ENCODE measurements around the gene MOB4. TPM values are rescaled to one million over a fixed set of nuclear protein-coding genes. Genes with fewer than 3 reads are reported as not detected.
"Not testable (repeated sequence)": the region's sequence is repeated elsewhere in the genome, so short reads cannot be mapped to it uniquely, and the experiment has no call there.

The MOB4 gene
- total RNA-seq, 1 experiment from 2014 or later = 26.2 TPM

DNA sequence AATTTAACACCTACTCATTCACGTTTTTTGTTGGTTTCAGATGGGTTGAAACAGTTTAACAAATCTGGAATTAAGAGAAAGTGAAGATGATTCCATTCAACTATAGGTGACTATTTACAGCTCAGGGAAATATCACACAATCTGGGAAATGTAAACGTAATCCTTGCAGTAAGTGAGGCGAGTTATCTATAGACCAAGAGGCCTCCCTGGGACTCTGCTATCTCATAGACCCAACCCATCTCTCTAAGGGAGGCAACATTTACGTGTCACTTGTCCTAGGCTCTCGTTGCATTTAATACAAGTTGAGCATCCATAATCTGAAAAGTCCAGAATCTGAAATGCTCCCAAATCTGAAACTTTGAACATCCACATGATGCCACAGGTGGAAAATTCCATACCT lies 2.0 kb upstream of the MOB4 start:
- DNase-seq (ENCODE audit: low read depth) = no peak

DNA sequence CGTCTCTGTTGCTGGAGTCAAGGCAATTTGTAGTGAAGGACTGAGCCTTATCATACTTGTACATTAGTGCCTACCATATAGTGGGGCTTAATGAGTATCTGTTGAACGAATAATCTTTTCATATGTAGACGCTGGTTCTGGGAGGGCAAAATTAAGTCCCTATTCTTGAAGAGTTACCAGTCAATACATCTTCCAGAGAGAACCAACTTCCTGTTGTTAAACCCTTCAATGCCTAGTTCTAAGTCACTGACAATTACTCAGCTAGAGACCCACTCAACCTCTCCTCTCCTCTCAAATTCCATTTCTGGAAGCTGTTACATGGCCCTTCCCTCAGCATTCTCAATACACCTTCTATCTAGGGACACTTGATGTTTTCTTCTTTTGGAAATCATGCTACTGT lies 1.1 kb upstream of the MOB4 start:
- peak; percentile 26 for DNase-seq (ENCODE audit: low read depth)

DNA sequence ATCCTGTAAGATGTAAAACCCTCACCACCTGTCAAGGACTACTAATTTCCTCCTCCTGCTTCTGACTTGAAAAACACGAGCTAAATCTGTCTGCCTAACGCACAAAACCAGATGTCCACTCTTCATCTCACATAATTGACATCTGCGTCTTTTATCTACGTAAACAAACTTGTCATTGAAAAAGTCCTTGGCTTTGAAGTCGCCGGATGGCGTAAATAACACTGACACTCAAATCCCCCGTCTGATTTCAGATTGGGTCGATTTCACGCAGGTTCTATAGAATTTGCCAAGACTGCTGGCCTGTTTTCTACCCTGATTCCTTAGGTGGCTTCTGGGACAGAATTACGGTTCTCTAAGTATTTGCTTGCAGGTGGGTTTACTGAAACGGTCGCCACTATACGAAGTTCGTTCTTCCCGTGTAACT lies 539 bp upstream of the MOB4 start:
- no peak for DNase-seq (ENCODE audit: low read depth)

DNA sequence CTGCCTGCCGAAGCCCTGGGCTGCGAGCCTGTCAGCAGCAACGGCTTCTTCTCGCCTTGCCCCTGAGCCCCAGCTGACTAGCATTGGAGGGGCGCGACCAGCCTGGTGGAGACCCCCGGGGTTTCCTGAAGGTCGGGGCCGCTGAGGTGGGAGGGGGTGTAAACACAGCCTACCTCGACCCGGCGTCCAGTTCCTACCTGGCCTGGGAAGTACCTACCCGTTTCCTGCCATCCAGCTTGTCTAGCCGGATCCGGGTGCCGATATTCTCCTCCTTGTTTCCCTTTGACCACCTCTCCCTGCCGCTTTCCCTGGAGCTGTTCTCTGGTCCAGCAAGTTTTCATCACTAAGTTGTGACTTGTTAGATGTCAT lies 511 bp downstream of the MOB4 start:
- DNase-seq (ENCODE audit: low read depth) = peak; percentile 21

DNA sequence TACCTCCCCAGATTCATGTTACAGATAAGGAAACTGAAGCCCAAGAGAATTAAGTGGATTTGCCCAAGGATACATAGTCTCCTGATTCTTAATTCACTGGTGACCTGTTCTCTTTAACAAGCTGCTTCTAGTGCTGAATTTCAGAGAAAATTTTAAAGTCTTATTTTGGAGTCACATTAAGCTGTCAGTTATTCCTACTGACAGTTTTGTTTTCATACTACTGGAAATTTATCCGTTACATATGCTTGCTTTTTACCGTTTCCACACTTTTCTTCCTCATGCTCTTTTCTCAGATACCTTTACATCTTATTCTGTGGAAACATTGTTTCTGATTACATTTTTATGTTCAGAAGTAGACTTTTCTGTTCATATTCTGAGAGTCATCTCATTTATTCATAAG lies 1.3 kb downstream of the MOB4 start:
- DNase-seq (ENCODE audit: low read depth) = no peak

DNA sequence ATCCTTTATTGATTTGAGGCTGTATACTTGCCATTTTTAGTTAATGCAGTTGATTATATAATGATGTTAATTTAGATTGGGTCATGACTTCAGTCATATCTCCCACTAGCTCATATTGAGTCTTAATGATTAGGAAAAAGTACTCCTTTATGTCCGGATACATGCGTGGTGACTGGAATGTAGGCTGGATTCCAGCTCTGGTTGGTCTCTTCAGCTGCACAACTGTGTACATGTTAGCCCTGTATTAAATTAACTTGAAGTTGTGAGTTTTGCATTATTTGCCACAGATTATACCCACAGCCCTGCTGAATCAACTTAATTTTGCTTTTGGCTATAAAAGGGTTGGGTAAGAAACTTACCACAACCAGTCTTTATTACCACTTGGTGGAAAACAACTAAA lies 22.5 kb downstream of the MOB4 start:
- no peak for DNase-seq (ENCODE audit: low read depth)

DNA sequence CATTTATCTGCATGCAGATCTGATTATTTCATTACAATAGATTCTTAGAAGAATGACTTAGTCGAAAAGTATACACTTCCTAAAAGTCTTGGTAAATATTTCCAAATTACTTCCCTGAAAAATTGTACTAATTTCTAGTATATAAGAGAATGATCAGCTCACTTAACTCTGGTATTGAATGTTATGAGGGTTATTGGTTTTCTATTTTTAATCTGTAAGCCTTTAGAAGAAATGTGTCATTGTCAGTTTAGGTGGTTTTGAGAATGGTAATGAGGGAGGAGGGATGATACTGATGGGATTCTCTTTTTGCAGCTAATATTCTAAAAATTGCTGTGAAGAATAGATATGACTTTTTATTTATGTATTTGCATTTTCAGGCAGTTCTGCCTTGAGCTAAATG lies 23.9 kb downstream of the MOB4 start:
- no peak for DNase-seq (ENCODE audit: low read depth)

DNA sequence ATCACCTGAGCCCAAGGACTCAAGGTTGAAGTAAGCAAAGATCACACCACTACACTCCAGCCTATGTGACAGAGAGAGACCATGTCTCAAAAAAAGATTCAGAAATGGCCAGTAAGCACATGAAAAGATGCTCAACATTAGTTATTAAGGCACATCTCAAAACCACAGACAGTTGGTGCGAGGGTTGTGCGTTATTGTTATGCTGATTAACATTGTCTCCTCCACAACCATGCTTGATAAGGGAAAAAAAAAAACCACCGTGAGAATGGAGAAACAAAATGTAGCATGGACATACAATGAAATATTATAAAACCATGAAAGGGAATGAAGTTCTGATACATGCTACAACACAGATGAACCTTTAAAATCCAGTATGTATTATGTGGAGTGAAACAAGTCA lies 27.3 kb downstream of the MOB4 start:
- no peak for DNase-seq (ENCODE audit: low read depth)

DNA sequence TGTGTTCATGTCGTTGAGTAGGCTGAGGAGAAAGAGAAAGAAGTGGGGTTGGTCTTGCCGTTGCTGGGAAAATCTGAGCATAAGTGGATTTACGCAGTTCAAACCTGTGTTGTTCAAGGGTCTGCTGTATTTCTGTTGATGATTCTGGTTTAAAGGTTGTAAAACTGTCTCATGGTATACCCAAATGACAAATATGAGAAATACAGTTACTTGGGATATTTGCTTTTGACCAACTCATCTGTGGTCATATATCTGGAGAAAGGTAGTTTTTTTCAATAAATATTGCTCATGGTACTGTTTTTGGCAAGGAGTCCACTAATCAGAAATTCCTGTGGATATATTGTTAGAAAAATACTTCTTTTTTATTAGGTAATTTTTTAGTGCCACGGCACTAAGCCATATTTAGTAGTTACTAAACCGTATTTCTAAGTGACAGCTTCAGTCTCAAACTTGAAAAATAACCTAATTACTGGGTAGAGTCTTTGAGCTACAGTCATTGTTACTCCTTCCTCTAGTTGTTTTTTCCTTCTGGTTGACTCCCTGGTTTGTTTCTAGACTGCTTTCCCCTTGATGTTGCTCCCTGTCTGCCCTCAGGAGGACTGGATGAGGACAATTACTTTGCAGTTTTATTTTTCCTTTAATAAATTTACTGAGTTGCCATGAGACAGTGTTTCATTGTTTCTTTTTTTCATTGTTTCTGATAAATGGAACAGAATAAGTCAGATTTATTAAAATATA lies 31.5 kb downstream of the MOB4 start:
- DNase-seq (ENCODE audit: low read depth) = no peak

DNA sequence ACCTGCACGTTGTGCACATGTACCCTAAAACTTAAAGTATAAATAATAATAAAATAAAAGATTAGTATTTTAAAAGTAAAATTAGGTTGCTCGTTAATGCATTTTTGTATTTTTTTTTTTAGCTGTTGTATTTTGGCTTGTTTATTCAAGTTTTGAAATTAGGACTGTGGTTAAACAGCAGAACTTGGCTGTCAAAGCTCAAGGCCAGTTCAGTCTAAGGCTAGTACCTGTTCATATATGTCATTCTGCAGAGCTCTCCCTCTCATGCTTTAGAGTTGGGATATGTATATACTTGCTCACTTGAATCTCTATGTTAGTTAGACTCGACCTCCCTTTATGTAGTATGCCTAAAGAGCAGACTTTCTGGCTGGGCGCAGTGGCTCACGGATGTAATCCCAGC lies 32.7 kb downstream of the MOB4 start:
- DNase-seq (ENCODE audit: low read depth) = no peak

DNA sequence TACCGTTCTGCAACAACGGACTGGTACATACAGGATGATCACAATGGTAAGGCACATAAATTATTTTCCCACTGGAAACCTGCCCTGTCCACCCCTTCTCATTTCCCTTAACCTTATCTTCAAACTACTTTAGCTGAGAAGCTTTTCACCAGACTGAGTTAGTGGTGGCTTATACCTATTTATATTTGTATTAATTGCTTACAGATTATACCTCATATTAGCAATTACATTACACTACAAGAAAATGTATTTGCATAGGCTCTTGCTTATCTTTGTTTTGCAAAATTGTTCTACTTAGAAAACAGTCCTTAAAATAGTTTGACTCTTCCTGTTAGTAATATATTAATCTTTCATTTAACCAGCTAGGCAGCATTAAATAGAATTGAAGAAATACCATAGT lies 35.4 kb downstream of the MOB4 start:
- DNase-seq (ENCODE audit: low read depth) = not testable (repeated sequence)

DNA sequence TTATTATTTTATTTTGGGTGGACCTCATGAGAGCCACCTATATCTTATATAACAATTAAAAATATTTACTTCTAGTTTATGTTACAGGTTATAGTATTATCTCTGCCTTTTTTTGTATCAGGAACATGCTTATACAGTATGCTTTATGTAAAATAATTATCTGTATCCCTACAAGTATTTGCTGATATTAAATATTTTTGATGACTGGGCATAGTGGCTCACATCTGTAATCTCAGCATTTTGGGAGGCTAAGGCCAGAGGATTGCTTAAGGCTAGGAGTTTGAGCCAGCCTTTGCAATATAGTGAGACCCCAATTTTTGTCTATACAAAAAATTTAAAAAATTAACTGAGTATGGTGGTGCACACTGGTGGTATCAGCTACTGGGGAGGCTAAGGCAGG lies 39.6 kb downstream of the MOB4 start:
- no peak for DNase-seq (ENCODE audit: low read depth)

DNA sequence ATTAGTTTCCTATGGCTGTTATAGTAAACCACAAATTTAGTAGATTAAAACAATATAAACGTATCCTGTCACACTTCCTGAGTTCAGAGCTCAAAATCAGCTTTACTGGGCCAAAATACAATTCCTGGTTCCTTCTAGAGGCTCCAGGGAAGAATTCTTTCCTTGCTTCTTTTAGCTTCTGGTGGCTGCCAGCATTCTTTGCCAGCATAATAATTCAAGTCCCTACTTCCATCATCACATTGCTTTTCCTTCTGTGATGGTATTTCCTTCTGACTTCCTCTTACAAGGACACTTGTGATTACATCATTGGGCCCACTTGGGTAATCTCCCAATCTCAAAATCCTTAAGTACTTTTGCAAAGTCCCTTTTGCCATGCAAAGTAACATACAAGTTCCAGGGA lies 40.6 kb downstream of the MOB4 start:
- no peak for DNase-seq (ENCODE audit: low read depth)

DNA sequence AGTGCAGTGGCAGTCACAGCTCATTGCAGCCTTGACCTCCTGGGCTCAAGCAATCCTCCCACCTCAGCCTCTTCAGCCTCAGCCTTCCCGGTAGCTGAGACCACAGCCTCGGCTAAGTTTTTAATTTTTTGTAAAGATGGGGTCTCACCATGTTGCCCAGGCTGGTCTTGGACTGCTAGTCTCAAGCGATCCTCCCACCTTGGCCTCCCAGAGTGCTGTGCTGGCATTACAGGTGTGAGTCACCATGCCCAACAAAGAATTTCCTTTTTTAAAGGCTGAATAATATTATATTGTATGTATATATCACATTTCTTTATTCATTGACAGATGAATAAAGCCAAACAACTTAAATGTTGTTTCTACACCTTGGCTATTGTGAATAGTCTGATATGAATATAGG lies 42.5 kb downstream of the MOB4 start:
- no peak for DNase-seq (ENCODE audit: low read depth)

DNA sequence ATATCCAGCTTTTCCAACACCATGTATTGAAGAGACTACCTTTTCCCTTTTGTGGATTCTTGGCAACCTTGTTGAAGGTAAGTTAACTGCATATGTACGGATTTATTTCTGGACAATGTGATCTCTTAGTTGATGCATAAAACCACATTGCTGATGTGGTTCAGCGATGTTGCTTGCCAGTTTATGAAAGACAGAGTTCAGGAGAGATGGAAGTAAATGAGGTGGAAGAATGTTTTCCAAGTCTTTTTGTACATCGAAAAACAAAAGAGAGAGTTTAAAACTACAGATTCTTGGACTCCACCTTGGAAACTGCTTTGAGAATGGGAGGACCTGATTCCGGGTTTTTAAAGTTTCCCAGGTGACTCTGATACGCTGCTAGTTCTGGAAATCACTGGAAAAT lies 43.8 kb downstream of the MOB4 start:
- DNase-seq (ENCODE audit: low read depth) = no peak

DNA sequence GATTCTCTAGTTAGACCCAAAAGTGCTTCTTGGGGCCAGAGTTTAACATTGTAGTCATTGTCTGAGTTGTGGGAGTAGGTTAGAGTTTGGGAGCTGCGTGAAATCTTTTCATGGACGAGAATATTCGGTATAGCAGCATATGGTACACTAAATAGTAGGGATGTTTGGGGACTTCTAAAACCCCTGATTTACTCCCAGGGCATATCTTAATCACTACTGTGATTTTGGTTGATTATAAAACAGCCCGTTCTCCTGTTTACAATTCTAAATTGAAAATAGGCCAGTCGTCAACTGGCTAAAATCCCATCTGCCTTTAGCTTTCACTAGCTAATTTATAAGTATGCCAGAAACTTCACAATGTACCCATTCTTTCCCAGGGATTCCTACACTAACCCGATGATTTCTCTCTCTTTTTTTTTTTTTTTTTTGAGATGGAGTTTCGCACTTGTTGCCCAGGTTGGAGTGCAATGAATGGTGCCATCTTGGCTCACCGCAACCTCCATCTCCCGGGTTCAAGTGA lies 44.3 kb downstream of the MOB4 start:
- DNase-seq (ENCODE audit: low read depth) = no peak

DNA sequence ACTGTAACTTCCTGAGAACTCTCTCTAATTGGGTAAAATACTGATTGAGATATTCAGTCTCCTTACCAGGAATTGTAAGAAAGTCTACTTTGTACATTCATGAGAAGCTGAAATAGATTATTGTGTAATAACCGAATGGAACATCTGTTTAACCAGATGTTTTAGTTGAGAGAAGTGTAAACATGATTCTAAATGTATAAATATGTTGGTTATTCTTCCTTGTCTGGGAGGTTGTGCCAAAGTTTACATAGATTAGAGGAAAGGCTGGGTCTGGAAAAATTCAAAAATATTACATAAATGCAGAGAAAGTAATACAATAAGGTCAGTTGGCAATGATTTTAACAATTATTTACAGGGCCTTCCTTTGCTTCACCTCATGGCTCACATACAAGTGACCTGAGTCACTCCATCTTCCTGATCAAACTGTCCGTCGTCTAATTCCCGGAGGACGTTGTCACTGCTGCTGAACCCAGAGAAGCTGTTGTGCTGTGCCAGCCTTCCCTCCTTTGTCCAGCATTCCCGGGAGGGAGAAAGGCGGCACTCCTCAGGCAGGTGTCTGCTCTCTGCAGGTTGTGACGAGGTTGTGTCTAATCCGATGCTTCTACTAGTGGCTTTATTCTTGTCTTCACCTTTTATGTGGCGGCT lies 55.9 kb downstream of the MOB4 start:
- DNase-seq (ENCODE audit: low read depth) = peak; percentile 27

DNA sequence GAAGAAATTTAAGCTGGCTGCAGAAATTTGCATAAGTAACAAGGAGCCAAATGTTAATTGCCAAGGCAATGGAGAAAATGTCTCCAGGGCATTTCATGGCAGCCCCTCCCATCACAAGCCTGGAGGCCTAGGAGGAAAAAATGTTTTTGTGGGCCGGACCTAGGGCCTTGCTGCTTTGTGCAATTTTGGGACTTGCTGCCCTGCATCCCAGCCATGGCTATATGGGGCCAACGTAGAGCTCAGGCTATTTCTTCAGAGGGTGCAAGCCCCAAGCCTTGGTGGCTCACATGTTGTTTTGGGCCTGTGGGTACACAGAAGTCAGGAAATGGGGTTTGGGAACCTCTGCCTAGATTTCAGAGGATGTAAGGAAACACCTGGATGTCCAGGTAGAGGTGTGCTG lies 57.7 kb downstream of the MOB4 start:
- no peak for DNase-seq (ENCODE audit: low read depth)

DNA sequence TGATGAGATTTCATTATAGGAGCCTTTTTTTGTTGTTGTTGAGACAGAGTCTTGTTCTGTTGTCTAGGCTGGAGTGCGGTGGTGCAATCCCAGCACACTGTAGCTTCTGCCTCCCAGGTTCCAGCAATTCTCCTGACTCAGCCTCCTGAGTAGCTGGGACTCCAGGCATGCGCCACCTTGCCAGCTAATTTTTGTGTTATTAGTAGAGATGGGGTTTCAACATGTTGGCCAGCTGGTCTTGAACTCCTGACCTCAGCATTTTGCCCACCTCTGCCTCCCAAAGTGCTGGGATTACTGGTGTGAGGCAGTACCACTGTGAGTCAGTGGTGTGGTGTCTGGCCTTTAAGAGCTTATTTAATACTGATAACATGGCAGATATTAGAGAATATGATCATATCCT lies 60.1 kb downstream of the MOB4 start:
- no peak for DNase-seq (ENCODE audit: low read depth)

DNA sequence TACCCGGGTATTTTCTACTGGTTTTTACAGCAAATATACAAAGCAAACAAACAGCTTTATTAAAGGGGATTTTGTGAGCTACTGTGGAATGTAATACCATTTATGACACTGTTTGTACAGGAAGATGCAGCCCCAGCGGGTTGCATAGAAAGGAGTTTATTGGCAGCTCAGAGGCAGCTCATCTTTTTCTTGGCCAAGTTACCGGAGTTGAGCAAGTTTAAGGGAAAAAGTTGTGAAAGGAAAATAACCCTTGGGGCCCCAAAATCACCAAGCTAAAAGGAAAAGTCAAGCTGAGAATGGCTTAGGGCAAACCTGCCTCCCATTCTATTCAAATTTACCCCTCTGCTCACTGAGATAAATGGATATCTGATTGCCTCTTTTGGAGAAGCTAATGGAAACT lies 60.8 kb downstream of the MOB4 start:
- DNase-seq (ENCODE audit: low read depth) = no peak

DNA sequence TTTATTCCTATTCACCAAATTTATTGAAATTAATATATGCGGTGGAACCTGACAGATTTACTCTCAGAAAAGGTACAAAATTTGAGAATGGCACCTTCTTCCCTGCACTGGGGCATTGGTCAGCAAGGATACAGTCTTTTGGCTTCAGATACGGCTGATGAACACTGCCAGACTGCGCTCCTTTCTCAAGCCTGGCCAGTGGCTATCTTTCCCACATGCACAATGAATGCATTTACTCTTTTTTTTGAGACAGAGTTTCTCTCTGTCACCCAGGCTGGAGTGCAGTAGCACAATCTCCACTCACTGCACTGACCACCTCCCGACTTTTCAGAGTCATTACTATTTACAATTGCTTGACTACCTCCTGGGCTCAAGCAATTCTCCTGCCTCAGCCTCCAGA lies 61.6 kb downstream of the MOB4 start:
- DNase-seq (ENCODE audit: low read depth) = no peak

DNA sequence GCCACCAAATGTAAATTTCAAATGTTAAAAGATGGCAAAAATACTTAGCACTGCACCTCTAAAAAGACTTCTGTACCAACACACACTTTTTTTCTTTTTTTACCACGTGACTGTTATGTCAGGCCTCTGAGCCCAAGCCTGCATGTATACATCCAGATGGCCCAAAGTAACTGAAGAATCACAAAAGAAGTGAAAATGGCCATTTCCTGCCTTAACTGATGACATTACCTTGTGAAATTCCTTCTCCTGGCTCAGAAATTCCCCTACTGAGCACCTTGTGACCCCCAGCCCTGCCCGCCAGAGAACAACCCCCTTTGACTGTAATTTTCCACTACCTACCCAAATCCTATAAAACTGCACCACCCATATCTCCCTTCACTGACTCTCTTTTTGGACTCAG lies 62.4 kb downstream of the MOB4 start:
- not testable (repeated sequence) for DNase-seq (ENCODE audit: low read depth)

DNA sequence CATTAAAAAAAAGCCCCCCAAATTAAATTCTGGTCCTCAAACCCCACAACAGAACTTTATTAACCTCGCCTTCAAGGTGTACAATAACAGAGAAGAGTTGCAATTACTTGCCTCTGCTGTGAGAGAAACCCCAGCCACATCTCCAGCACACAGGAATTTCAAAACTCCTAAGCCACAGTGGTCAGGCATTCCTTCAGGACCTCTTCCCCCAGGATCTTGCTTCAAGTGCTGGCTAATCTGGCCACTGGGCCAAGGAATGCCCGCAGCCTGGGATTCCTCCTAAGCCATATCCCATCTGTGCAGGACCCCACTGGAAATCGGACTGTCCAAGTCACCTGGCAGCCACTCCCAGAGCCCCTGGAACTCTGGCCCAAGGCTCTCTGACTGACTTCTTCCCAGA lies 64.3 kb downstream of the MOB4 start:
- not testable (repeated sequence) for DNase-seq (ENCODE audit: low read depth)
